Raji (cell line): Measurements from ENCODE around the gene CSRNP3.

Source experiments
- POLR2A ChIP-seq: IDR thresholded peaks from 2 replicates; pipeline ENCODE4 v1.6.1; 2011; ENCODE audit warnings: low read depth, low read length, control low read depth; ENCODE audit not compliant: insufficient read depth

CSRNP3 gene

DNA sequence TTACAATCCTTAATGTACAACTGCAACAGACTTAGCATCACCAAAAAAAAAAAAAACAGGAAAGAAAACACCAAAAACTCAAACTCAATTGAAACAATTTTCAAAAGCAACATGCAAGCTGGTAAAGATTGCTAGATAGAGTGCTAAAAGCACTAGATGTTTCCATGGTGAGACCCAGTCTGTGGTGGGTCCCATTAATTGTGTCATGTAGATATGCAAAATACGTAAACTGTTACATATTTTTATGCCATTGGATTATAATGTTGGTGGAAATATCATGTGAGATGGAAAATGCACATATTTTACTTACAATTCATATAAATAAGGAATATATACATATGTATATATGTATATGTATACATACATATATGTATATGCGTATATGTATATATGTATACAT is 30.5 kb downstream of the CSRNP3 start:
- no peak for TF ChIP-seq POLR2A

DNA sequence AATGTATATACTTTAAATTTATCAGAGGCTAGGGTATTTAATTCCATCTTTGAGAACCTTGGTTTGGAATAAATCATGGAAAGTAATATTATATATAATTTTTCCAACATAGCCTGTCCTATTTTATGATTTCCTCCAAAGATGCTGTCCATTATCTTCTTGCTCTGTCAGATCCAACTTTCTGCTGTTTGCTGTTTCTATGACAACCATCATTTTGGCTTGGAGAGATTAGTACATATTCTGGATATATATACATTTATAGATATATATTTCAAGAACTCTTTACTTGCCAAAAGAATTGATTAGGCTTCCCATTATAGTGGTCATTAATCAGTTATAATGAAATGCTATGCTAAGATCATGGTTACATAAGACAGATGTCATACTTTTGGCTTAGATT is 31.3 kb downstream of the CSRNP3 start:
- no peak for TF ChIP-seq POLR2A

DNA sequence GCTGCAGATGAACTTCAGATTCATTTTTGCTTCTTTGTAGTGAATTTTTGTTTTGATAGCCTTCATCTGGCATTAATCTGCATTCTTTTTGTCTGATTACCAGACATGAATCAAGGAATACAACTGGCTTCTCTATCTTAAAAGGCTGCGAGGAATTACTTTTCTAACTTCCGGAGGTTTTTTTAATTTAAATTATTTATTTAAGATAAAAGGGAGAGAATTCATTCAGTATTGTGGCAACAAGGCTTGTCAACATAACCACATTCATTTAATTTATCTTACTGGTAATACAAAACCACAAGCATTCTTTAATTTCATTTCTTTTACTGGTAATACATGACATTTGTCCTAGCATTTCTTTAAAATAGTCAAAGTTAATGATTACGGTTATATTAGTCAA is 36.0 kb downstream of the CSRNP3 start:
- TF ChIP-seq POLR2A = no peak

DNA sequence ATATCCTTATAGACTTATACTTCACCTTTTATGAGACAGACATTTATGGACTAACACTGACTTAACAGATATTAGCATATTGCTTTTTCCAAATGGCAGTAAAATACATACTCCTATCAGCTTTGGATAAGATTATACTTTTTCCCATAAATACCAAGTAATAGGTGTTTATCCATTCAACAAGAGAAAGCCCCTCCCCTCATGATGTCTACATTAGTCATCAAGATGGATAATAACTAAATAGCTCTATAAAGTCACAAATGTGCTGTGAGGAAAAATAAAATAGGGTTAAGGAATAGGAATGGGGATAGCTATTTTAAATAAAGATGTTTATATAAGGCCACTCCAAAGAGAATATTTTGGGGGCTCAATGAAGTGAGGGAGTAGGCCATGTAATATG is 39.4 kb downstream of the CSRNP3 start:
- no peak for TF ChIP-seq POLR2A

DNA sequence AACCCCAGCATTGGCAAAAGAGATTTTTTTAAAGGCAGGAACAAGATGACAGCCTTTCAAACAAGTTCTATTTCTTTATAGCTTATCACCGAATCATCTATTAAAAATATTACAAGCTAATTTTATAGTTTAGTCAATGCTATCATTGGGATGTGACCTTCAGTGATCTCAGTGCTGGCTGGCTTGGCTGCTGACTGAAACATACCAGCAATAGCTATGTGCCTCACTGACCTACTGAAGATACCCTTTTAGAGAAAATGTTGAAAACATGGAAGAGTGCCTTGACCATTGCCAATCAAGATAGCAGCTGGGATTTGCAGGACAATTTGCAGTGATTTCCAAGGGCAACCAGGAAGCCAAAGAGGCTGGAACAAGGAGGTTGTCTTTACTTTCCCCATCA is 44.0 kb downstream of the CSRNP3 start:
- TF ChIP-seq POLR2A = no peak

DNA sequence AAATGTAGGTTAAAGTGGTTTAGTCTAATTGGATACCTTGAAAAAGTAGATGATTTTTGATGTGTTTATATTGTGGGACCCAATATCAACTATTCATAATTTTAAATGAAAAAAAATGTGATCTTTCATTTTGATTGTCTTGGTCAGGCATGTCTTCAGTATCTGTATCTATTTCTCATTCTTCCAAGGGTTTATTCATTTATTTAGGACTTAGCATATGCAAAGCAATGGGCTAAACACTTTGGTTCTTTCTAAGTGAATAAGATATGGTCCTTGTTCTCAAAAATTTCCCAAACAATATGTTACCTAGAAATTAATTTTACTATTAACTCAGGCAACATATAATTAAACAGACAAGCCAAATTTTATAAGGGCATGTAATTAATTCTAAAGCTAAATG is 49.1 kb downstream of the CSRNP3 start:
- no peak for TF ChIP-seq POLR2A

DNA sequence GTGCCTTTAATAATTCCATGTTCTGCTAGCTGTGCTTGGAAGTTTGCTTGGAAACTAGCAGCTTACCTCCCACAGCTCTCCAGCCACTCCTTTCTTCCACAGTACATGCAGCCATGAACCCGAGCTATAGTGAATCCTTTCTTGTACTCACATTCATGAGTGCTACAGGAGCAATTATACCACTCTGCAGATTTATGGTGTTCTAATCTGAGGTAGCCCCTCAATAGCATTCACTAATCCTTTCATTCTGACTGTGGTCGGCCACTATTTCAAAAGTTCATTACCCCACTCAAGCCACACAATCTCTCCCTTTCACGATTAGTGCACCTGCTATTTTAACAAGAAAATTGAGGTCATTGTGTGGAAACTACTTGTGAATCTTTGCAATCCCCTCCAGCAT is 53.2 kb downstream of the CSRNP3 start:
- no peak for TF ChIP-seq POLR2A

DNA sequence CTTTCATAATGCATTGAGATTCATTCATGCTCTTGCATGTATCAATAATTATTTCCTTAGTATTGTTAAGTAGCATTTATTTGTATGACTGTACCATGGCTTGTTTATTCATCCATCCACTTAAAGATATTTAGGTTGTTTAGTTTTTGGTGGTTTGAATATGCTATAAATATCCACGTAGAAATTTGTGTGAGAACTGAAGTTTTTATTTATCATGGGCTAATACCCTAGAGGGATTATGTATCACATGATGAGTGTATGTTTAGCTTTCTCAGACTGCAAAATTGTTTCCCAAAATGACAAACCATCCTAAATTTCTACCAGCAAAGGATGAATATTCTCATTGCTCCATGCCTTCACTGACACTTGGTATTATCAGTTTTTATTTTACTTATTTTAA is 55.2 kb downstream of the CSRNP3 start:
- TF ChIP-seq POLR2A = no peak

DNA sequence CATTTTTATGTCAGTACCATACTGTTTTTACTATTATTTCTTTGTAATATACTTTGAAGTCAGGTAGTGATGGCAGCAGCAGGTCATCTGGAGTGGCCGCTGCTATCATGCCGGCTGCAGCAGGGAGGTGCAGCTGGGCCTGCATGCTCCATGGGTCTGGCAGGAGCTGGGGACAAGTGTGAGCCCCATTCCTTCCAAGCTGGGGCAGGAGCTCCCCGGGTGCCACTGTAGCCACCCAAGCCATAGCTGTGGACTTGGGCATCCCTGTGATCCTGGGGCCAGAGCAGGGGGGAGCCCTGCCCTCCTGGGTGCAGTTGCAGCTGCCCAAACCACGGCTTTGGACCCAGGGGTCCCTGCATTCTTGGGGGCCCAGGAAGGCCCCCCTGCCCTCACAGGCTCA is 59.2 kb downstream of the CSRNP3 start:
- TF ChIP-seq POLR2A = no peak

DNA sequence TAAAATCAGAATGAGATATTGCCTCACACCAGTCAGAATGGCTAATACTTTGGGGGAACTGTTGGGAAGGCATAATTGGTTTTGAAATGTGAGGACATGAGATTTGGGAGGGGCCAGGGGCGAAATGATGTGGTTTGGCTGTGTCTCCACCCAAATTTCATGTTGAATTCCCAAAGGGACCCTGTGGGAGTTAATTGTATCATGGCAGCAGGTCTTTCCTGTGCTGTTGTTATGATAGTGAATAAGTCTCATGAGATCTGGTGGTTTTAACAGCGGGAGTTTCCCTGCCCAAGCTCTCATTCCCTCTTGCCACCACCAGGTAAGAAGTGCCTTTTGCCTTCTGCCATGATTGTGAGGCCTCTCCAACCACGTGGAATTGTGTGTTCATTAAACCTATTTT is 59.6 kb downstream of the CSRNP3 start:
- no peak for TF ChIP-seq POLR2A

DNA sequence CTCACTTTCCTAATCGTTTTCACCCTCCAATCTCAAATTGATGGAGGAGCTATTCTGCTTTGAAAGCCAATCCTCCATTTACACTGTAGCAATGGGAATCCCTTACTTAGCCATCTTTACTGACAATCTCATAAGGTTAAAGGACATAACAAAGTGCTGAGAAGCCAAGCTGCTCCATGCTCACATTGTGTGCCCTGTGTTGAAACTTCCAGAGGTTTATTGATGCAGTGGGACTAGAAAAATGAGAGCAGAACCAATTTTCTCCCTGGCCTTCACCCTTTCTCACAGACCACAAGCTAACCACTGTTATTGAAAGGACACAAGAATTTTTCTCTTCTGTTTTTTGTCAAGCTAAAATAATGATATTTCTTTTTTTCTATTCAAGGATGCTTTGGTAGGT is 63.8 kb downstream of the CSRNP3 start:
- no peak for TF ChIP-seq POLR2A

DNA sequence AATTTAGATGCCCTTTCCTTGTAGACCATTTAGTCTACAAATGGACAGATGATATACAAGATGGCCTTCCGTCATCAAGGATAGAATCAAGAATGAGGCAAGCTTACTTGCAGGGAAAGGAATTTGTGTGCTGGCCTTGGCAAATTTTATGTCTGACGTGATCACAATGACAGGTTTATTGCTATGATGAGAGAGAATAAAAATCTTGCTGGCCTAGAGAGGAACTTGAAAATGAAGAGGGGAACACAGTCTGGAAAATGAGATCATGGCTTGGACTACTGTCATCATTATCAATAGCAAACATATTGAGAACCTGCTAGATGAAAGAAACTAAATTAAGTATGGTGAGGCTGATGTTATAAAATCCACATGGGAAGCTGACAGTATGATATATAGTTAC is 66.0 kb downstream of the CSRNP3 start:
- no peak for TF ChIP-seq POLR2A

DNA sequence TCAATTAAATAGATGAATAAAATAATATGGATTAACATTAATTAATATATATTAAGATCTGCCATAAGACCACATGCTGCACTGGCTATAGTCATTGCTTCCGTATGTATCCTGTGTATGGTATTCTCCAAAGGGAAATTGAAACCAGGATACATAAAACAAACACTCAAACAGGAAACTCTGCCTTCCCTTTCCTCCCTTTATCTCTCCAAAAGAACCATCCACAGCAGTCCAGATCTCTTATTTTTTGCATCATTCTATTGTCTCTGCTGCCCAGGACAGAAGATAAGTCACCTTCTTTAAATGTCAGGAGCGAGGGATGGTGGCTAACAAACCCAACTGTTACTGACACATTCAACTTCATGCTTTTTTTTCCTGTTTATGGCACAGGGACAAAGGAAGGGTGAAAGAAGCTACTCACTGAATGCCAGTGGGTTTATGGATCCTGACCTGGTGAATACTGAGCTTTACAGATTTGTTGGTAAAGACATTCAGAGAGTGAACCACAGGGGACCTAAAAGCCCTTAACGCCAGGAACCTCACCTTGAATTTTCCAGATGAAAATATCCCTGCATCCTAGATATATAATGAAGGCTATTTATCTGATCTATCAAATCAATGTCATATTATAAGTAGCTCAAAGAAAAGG is 67.5 kb downstream of the CSRNP3 start:
- TF ChIP-seq POLR2A = no peak

DNA sequence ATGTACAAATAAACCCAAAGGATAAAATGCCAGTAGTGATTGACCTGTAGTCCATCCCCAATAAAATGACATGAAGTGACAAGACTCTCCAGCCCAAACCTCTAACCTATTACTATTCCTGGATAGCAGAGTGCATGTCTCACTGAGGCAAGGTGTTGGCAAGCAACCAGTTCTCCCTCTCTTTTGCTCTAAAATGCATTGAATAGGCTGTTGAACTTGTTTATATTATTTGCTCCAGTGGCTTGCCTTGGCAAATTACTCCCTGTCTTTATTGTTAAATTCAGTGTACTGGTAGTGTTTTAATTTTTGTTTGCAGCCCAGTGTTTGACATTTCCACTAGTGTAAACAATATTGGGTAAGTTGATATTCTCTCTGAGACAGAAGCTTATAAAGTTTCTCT is 70.5 kb downstream of the CSRNP3 start:
- TF ChIP-seq POLR2A = no peak

DNA sequence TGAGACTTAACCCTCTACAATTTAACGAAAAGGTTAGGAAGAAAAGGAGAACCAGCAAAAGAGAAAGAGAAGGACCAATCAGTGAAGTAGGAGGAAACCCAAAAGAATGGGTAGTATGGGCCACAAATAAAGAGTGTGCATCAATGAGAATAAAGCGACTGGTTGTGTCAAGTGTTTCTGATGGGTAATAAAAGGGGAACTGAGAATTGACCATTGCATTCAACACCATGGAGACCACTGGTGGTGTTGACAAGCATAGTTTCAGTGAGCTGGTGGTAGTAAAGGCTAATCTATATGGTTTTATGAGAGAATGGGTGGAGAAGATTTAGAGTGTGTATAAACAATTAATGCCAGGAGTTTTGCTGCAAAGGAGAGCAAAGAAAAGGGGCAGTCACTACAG is 75.4 kb downstream of the CSRNP3 start:
- TF ChIP-seq POLR2A = no peak

DNA sequence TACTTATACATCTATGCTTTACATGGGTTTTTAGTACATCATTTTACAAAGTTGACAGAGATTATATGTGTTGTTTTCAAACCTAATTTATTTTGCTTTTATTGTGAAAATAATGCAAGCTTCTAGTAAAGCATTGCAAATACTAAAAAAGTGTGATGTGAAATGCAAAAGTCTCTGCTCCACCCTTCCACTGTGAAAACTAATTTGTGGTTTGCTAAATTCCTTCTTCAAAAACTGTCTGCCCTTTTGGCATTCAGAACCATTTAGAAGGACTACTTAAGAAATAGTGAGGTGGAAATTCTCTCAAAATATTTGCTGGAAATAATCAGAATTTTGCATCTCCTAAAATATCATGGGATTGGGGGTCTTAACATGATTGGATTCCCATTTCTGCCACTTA is 78.4 kb downstream of the CSRNP3 start:
- TF ChIP-seq POLR2A = no peak

DNA sequence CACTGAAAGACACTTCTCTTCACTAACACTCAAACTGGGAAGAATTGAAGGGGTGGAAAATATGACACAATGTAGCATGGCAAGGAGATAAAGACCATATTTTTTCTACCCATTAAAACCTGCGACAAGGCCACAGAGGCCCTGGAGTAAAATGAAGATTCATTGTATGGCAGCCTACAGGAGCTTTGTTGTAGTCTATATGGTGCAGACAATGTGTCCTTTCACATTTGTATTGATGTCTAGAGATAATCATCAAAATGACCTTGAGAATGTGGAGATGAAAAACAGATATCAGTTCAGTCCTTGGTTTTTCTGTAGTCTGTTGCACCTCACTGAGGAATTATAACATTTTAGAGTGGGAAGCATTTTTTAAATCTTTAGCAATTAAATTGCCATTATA is 80.1 kb downstream of the CSRNP3 start:
- TF ChIP-seq POLR2A = no peak
